DOHH2 (cell line): ENCODE data around the gene TRAK1.

Source experiments
- H3F3A ChIP-seq: fragments of 200-600 bp; sonication (generic), shearing (Covaris generic); 2 replicates; pipeline ENCODE4 v1.6.0; 2016; ENCODE audit warnings: antibody characterized with exemption, mild to moderate bottlenecking; ENCODE audit not compliant: control insufficient read depth, insufficient read depth
- H3K27ac ChIP-seq: fragments of 200-600 bp; sonication (generic); 2 replicates; pipeline ENCODE4 v1.5.1; 2014; ENCODE audit warnings: low read depth, mild to moderate bottlenecking, low read length, moderate library complexity
- H3K27me3 ChIP-seq: fragments of 200-600 bp; sonication (generic); 2 replicates; pipeline ENCODE4 v1.6.1; 2014; ENCODE audit warnings: mild to moderate bottlenecking, low read length, mixed read lengths; ENCODE audit not compliant: control insufficient read depth
- H3K36me3 ChIP-seq: fragments of 200-600 bp; sonication (generic); 2 replicates; pipeline ENCODE4 v1.6.1; 2014; ENCODE audit warnings: mild to moderate bottlenecking, low read length, moderate library complexity, mixed read lengths; ENCODE audit not compliant: control insufficient read depth
- H3K4me1 ChIP-seq: fragments of 200-600 bp; sonication (generic); 2 replicates; pipeline ENCODE4 v1.6.1; 2014; ENCODE audit warnings: mild to moderate bottlenecking, low read length, mixed read lengths; ENCODE audit not compliant: control insufficient read depth
- H3K4me2 ChIP-seq: fragments of 200-600 bp; sonication (generic); 2 replicates; pipeline ENCODE4 v1.6.0; 2014; ENCODE audit warnings: mild to moderate bottlenecking, low read length, moderate library complexity
- H3K4me3 ChIP-seq: fragments of 200-600 bp; sonication (generic); 2 replicates; pipeline ENCODE4 v1.5.1; 2014; ENCODE audit warnings: mild to moderate bottlenecking, low read length, mixed read lengths
- H3K79me2 ChIP-seq: fragments of 200-600 bp; sonication (generic); 2 replicates; pipeline ENCODE4 v1.6.1; 2014; ENCODE audit warnings: mild to moderate bottlenecking, low read length, mixed read lengths; ENCODE audit not compliant: control insufficient read depth
- H3K9me2 ChIP-seq: fragments of 200-600 bp; sonication (generic); replicated peaks from 2 replicates; pipeline ENCODE4 v1.6.1; 2014; ENCODE audit warnings: mild to moderate bottlenecking, low read length, mixed read lengths; ENCODE audit not compliant: control insufficient read depth
- H3K9me3 ChIP-seq: fragments of 200-600 bp; sonication (generic); 2 replicates; pipeline ENCODE4 v1.6.1; 2014; ENCODE audit warnings: antibody characterized with exemption, low read length, mixed read lengths; ENCODE audit not compliant: control insufficient read depth, insufficient read depth
- H4K20me1 ChIP-seq: fragments of 200-600 bp; sonication (generic); 2 replicates; pipeline ENCODE4 v1.6.0; 2014; ENCODE audit warnings: low read depth, mild to moderate bottlenecking, antibody characterized with exemption, low read length, moderate library complexity; ENCODE audit not compliant: control insufficient read depth, insufficient read depth
- CTCF ChIP-seq: fragments of 200-600 bp; sonication (generic); IDR thresholded peaks from one replicate; pipeline ENCODE4 v1.5.1; 2014; ENCODE audit warnings: antibody characterized with exemption, mild to moderate bottlenecking, low read depth, low read length; ENCODE audit not compliant: poor library complexity, severe bottlenecking
- EZH2phosphoT487 ChIP-seq: fragments of 200-600 bp; sonication (generic); IDR thresholded peaks from 2 replicates; pipeline ENCODE4 v1.6.1; 2017; ENCODE audit warnings: borderline replicate concordance, mild to moderate bottlenecking, antibody characterized with exemption, low read length, moderate library complexity, mixed read lengths

TRAK1 gene

GRCh38 chr3:42134867-42135464 is 43.8 kb downstream of the TRAK1 start:
- Histone ChIP-seq H3K9me3 (no peaks in the 10 kb centered on the region), H3K79me2 (peaks cover 86% of the 10 kb centered on the region), H3K4me2 (no peak overlapping the region), H4K20me1 (no peaks in the 10 kb centered on the region), H3K9me2 (no peaks in the 10 kb centered on the region), H3F3A (no peaks in the 10 kb centered on the region; the same call in 1 of the 2 replicates), H3K36me3 (peaks cover 45% of the 10 kb centered on the region), H3K4me1 (peaks cover 35% of the 10 kb centered on the region), H3K27me3 (no peaks in the 10 kb centered on the region), H3K4me3 (no peak overlapping the region), H3K27ac (no peak overlapping the region)
- no peak for TF ChIP-seq EZH2phosphoT487

- H3K9me3 ChIP-seq = no peaks in the 10 kb centered on the region
- H3F3A ChIP-seq = peaks cover 1% of the 10 kb centered on the region; the same call in 1 of the 2 replicates
- H3K36me3 ChIP-seq = peaks cover 28% of the 10 kb centered on the region
- H4K20me1 ChIP-seq = no peaks in the 10 kb centered on the region
- TF ChIP-seq EZH2phosphoT487 = no peak
- no peak for TF ChIP-seq CTCF
- H3K27ac ChIP-seq = no peak overlapping the region
- H3K27me3 ChIP-seq = no peaks in the 10 kb centered on the region
- no peaks in the 10 kb centered on the region for H3K9me2 ChIP-seq
- H3K4me1 ChIP-seq = peaks cover 41% of the 10 kb centered on the region
- H3K79me2 ChIP-seq = peaks cover 84% of the 10 kb centered on the region
- H3K4me3 ChIP-seq = no peak overlapping the region
- H3K4me2 ChIP-seq = no peak overlapping the region
Measured at GRCh38 chr3:42139621-42140453, 48.7 kb downstream of the TRAK1 start.

GRCh38 chr3:42140665-42141203 is 49.6 kb downstream of the TRAK1 start:
- no peaks in the 10 kb centered on the region for H4K20me1 ChIP-seq
- peaks cover 82% of the 10 kb centered on the region for H3K79me2 ChIP-seq

More at GRCh38 chr3:42140665-42141203, 49.6 kb downstream of the TRAK1 start:
- Histone ChIP-seq H3K27me3 (no peaks in the 10 kb centered on the region), H3K27ac (no peak overlapping the region), H3K36me3 (peaks cover 22% of the 10 kb centered on the region), H3K4me2 (no peak overlapping the region), H3K9me2 (no peaks in the 10 kb centered on the region), H3F3A (peaks cover 5% of the 10 kb centered on the region), H3K9me3 (no peaks in the 10 kb centered on the region), H3K4me1 (peaks cover 42% of the 10 kb centered on the region), H3K4me3 (no peak overlapping the region)
- TF ChIP-seq EZH2phosphoT487 (no peak), CTCF (no peak)
